ENCODE data around the gene ZMYND12.
"Not testable (repeated sequence)": the region's sequence is repeated elsewhere in the genome, so short reads cannot be mapped to it uniquely, and the experiment has no call there.

Gene ZMYND12

GRCh38 chr1:42456010-42456753 is at the start of gene ZMYND12, which contains the start of gene PPCS:
Gene ZMYND12, minus strand, starts transcription at chr1:42456022. Its CDS starts 25 bp downstream, at chr1:42455997.
Gene PPCS, plus strand, starts transcription at chr1:42456543. Its CDS starts 23 bp downstream, at chr1:42456566.
- Mint-ChIP-seq H3K27ac (ENCODE audit: low read depth) (peak within 1 kb of the TSS; percentile 98), H3K4me3 (peak within 1 kb of the TSS; percentile 88), H3K36me3 (ENCODE audit: insufficient read depth) (peaks cover 48% of the 10 kb centered on the region), H3K9me3 (no peaks in the 10 kb centered on the region), H3K27me3 (no peaks in the 10 kb centered on the region), H3K4me1 (peaks cover 41% of the 10 kb centered on the region)
- ATAC-seq (replicated peaks; ENCODE audit: extremely low read depth, poor library complexity, severe bottlenecking), result peak; percentile 94
- DNase-seq (ENCODE audit: low spot score in 2 of 2), result peak; percentile 84 to 88

DNA sequence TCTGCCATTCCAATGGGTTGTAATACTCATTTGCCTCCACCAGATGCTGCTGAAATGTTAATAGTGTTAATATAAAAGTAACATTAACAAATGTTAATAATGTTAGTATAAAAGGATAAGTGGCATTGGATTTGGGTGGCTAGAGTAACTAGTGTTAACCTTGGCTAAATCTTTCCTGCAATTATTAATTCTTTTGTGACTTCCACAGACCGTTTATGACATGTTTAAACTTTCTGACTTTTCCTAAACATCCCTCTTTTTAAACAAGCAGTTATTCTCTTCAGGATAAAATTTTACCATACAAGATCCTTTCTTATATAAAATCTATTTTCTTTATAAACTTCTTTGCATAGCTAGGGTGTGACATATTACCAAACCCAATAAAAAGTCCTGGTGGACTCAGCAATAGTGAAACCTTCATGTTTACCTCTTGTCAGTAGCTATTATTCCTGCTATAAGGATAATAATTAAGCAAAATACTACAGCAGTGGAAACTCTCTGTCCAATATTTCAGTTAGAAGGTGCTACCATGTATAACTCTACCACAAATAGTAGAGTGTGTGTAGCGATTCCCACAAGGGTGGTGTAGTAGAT is 48.8 kb upstream of the ZMYND12 start:
- Mint-ChIP-seq H3K9me3 (no peaks in the 10 kb centered on the region), H3K4me3 (no peak overlapping the region), H3K27ac (ENCODE audit: low read depth) (no peak overlapping the region), H3K4me1 (no peaks in the 10 kb centered on the region), H3K36me3 (ENCODE audit: insufficient read depth) (peaks cover 2% of the 10 kb centered on the region), H3K27me3 (no peaks in the 10 kb centered on the region)
- ATAC-seq (replicated peaks; ENCODE audit: extremely low read depth, poor library complexity, severe bottlenecking), result no peak
- DNase-seq (ENCODE audit: low spot score in 2 of 2), result no peak

GRCh38 chr1:42502031-42502430 is 46.2 kb upstream of the ZMYND12 start:
- not testable (repeated sequence) for H3K36me3 Mint-ChIP-seq (ENCODE audit: insufficient read depth); H3K4me3 Mint-ChIP-seq; H3K27ac Mint-ChIP-seq (ENCODE audit: low read depth); H3K4me1 Mint-ChIP-seq; H3K9me3 Mint-ChIP-seq; ATAC-seq (replicated peaks; ENCODE audit: extremely low read depth, poor library complexity, severe bottlenecking); DNase-seq (ENCODE audit: low spot score in 2 of 2); H3K27me3 Mint-ChIP-seq

DNA sequence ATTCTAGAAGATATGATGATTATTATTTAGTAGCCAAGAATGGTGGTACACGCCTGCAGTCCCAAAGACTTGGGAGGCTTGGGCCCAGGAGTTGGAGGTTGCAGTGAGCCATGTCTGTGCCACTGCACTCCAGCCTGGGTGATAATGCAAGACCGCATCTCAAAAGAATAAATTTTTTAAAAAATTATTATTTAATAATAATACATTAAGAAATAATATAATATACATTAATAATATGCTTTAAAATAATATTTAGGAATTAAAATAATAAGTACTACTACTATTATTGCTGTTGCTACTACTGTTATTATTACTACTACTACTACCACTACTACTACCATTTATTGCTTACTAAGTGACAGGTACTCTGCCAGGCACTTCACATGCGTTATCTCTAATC is 34.4 kb upstream of the ZMYND12 start:
- no peak for DNase-seq (ENCODE audit: low spot score in 2 of 2)
- no peak overlapping the region for H3K4me3 Mint-ChIP-seq
- H3K27ac Mint-ChIP-seq (ENCODE audit: low read depth), result no peak overlapping the region
- H3K27me3 Mint-ChIP-seq, result no peaks in the 10 kb centered on the region
- peaks cover 2% of the 10 kb centered on the region for H3K36me3 Mint-ChIP-seq (ENCODE audit: insufficient read depth)
- ATAC-seq (replicated peaks; ENCODE audit: extremely low read depth, poor library complexity, severe bottlenecking), result no peak
- no peaks in the 10 kb centered on the region for H3K9me3 Mint-ChIP-seq
- no peaks in the 10 kb centered on the region for H3K4me1 Mint-ChIP-seq

DNA sequence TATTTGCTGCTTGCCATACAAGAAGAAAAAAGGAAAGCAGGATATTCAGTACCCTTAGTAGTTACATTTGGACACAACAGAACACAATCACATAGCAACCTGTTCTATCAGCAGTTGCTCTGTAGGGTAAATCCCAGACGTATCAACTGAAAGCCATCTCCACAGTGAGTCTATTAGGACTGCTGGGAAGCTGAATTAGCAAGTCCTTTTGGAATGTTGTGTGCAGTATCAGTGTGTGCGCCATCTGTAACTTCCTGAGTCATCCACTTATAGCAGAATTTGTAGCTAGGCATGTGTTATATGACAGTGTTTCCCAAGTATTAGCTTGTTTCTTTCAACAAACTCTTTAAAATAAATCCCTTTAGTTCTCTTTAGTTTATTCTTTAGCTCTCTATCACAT is 28.6 kb upstream of the ZMYND12 start:
- no peaks in the 10 kb centered on the region for H3K27me3 Mint-ChIP-seq
- H3K4me3 Mint-ChIP-seq, result no peak overlapping the region
- DNase-seq (ENCODE audit: low spot score in 2 of 2) (no peak), ATAC-seq (replicated peaks; ENCODE audit: extremely low read depth, poor library complexity, severe bottlenecking) (no peak)
- H3K4me1 Mint-ChIP-seq, result no peaks in the 10 kb centered on the region
- H3K27ac Mint-ChIP-seq (ENCODE audit: low read depth), result no peak overlapping the region
- peaks cover 5% of the 10 kb centered on the region for H3K36me3 Mint-ChIP-seq (ENCODE audit: insufficient read depth)
- no peaks in the 10 kb centered on the region for H3K9me3 Mint-ChIP-seq

DNA sequence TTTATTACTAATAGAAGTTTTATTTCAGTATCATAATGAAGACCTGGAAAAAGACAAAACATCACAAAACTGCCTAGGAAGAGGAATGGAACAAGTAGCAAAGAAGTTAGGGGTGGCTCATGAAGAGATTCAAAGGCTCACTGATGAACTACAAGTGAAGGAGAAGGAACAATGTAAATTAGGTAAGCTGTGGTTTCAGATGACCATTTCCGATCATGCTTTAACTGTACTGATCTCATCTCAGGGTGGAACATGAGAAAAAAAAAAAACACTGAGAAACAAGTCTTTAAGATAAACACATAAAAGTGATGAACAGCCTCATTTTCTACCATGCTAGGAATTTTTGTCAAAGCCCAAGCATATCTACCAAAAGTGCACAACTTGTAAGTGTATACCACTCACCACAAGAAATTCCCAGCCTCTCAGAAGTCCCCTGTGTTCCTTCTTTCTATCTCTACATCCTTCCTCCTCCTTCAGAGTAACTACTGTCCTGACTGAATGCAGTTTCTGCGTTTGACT is 26.9 kb upstream of the ZMYND12 start:
- ATAC-seq (replicated peaks; ENCODE audit: extremely low read depth, poor library complexity, severe bottlenecking) (no peak), DNase-seq (ENCODE audit: low spot score in 2 of 2) (no peak)
- Mint-ChIP-seq H3K27me3 (no peaks in the 10 kb centered on the region), H3K27ac (ENCODE audit: low read depth) (no peak overlapping the region), H3K36me3 (ENCODE audit: insufficient read depth) (peaks cover 6% of the 10 kb centered on the region), H3K4me1 (no peaks in the 10 kb centered on the region), H3K9me3 (no peaks in the 10 kb centered on the region), H3K4me3 (no peak overlapping the region)

DNA sequence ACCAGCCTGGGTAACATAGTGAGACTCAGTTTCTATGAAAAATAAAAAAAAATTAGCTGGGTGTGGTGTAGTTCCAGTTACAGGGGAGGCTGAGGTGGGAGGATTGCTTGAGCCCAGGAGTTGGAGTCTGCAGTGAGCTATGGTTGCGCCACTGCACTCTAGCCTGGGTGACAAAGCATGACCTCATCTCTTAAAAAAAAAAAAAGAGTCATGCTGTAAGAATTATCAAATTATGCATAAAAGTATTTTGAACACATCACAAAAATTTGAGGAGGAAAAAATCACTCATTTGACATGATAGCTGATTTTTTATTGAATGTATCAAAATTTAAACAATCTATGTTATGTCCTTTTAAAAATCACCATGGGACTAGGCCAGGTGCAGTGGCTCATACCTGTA is 25.1 kb upstream of the ZMYND12 start:
- no peak overlapping the region for H3K4me3 Mint-ChIP-seq
- peaks cover 6% of the 10 kb centered on the region for H3K36me3 Mint-ChIP-seq (ENCODE audit: insufficient read depth)
- ATAC-seq (replicated peaks; ENCODE audit: extremely low read depth, poor library complexity, severe bottlenecking) (no peak), DNase-seq (ENCODE audit: low spot score in 2 of 2) (no peak)
- no peaks in the 10 kb centered on the region for H3K4me1 Mint-ChIP-seq
- H3K27me3 Mint-ChIP-seq, result no peaks in the 10 kb centered on the region
- H3K27ac Mint-ChIP-seq (ENCODE audit: low read depth), result no peak overlapping the region
- H3K9me3 Mint-ChIP-seq, result no peaks in the 10 kb centered on the region

- Mint-ChIP-seq H3K9me3 (no peaks in the 10 kb centered on the region), H3K27ac (ENCODE audit: low read depth) (no peak overlapping the region), H3K27me3 (no peaks in the 10 kb centered on the region), H3K36me3 (ENCODE audit: insufficient read depth) (peaks cover 6% of the 10 kb centered on the region), H3K4me1 (no peaks in the 10 kb centered on the region), H3K4me3 (no peak overlapping the region)
- DNase-seq (ENCODE audit: low spot score in 2 of 2) (no peak), ATAC-seq (replicated peaks; ENCODE audit: extremely low read depth, poor library complexity, severe bottlenecking) (no peak)
Measured at GRCh38 chr1:42479621-42480020, 23.8 kb upstream of the ZMYND12 start.

- Mint-ChIP-seq H3K4me1 (no peaks in the 10 kb centered on the region), H3K27ac (ENCODE audit: low read depth) (no peak overlapping the region), H3K9me3 (no peaks in the 10 kb centered on the region), H3K4me3 (no peak overlapping the region), H3K27me3 (no peaks in the 10 kb centered on the region), H3K36me3 (ENCODE audit: insufficient read depth) (peaks cover 6% of the 10 kb centered on the region)
- ATAC-seq (replicated peaks; ENCODE audit: extremely low read depth, poor library complexity, severe bottlenecking) (no peak), DNase-seq (ENCODE audit: low spot score in 2 of 2) (no peak)
Measured at GRCh38 chr1:42477775-42478174, 22.0 kb upstream of the ZMYND12 start.

GRCh38 chr1:42477354-42477753 is 21.5 kb upstream of the ZMYND12 start:
- DNase-seq (ENCODE audit: low spot score in 2 of 2); H3K4me1 Mint-ChIP-seq; H3K27ac Mint-ChIP-seq (ENCODE audit: low read depth); H3K4me3 Mint-ChIP-seq; ATAC-seq (replicated peaks; ENCODE audit: extremely low read depth, poor library complexity, severe bottlenecking); H3K36me3 Mint-ChIP-seq (ENCODE audit: insufficient read depth); H3K27me3 Mint-ChIP-seq; H3K9me3 Mint-ChIP-seq: not testable (repeated sequence)

DNA sequence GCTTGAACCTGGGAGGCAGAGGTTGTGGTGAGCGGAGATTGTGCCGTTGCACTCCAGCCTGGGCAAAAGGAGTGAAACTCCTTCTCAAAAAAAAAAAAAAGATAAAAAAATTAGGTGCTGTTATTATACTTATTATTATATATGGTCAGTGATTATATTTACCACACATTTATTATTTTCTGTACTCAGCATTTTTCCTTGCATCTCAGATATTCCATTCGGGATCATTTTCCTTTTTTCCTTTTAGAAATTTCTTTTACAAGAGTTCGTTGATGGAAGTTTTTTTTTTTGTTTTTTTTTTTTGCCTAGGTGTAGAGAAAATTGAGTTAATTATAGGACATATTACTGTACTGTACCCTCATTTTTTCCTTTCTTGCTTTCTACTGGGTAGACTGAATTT is 20.8 kb upstream of the ZMYND12 start:
- H3K4me1 Mint-ChIP-seq, result no peaks in the 10 kb centered on the region
- H3K9me3 Mint-ChIP-seq, result no peaks in the 10 kb centered on the region
- no peak for DNase-seq (ENCODE audit: low spot score in 2 of 2)
- H3K27ac Mint-ChIP-seq (ENCODE audit: low read depth), result no peak overlapping the region
- no peak for ATAC-seq (replicated peaks; ENCODE audit: extremely low read depth, poor library complexity, severe bottlenecking)
- H3K27me3 Mint-ChIP-seq, result no peaks in the 10 kb centered on the region
- no peak overlapping the region for H3K4me3 Mint-ChIP-seq
- H3K36me3 Mint-ChIP-seq (ENCODE audit: insufficient read depth), result peaks cover 6% of the 10 kb centered on the region

GRCh38 chr1:42469727-42470126 is 13.9 kb upstream of the ZMYND12 start:
- no peak overlapping the region for H3K27ac Mint-ChIP-seq (ENCODE audit: low read depth)
- no peaks in the 10 kb centered on the region for H3K27me3 Mint-ChIP-seq
- no peak overlapping the region for H3K4me3 Mint-ChIP-seq
- H3K4me1 Mint-ChIP-seq, result no peaks in the 10 kb centered on the region
- H3K36me3 Mint-ChIP-seq (ENCODE audit: insufficient read depth), result no peaks in the 10 kb centered on the region
- DNase-seq (ENCODE audit: low spot score in 2 of 2) (no peak), ATAC-seq (replicated peaks; ENCODE audit: extremely low read depth, poor library complexity, severe bottlenecking) (no peak)
- no peaks in the 10 kb centered on the region for H3K9me3 Mint-ChIP-seq

DNA sequence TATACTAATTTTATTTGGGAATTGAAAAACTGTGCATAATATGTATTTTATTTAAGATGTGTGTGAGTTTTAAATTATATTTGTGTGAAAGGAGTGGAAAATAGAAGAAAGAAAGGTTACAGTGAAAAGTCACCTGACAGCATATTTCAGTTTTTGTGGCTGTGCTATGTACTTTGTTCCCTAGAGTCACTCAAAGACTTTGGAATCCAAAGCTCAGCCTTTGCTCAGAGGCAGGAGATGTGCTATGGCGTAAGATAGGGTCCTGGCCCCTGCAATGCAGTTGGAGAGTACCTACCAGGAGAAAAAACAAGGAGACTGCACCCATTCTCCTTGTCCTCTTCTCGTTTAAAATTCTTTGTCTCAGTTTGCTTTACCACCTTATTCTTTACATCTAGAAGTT is 10.2 kb upstream of the ZMYND12 start:
- Mint-ChIP-seq H3K36me3 (ENCODE audit: insufficient read depth) (peaks cover 11% of the 10 kb centered on the region), H3K27me3 (no peaks in the 10 kb centered on the region), H3K27ac (ENCODE audit: low read depth) (no peak overlapping the region), H3K4me3 (no peak overlapping the region), H3K9me3 (no peaks in the 10 kb centered on the region), H3K4me1 (peaks cover 23% of the 10 kb centered on the region)
- ATAC-seq (replicated peaks; ENCODE audit: extremely low read depth, poor library complexity, severe bottlenecking) (no peak), DNase-seq (ENCODE audit: low spot score in 2 of 2) (no peak)
